ENCODE results near the gene ABCA1.

Gene ABCA1

GRCh38 chr9:104833696-104834095, 94.3 kb downstream of the ABCA1 start:
- no peak for FAIRE-seq

- FAIRE-seq, result no peak
Measured at GRCh38 chr9:104831681-104832080, 96.3 kb downstream of the ABCA1 start.

GRCh38 chr9:104826911-104827310, 101.0 kb downstream of the ABCA1 start:
- FAIRE-seq, result no peak

- FAIRE-seq, result no peak
Measured at GRCh38 chr9:104826079-104826775, 101.7 kb downstream of the ABCA1 start.

GRCh38 chr9:104820336-104820735, 107.6 kb downstream of the ABCA1 start:
- no peak for FAIRE-seq

GRCh38 chr9:104819033-104819432, 108.9 kb downstream of the ABCA1 start:
- FAIRE-seq, result no peak

GRCh38 chr9:104817437-104817836, 110.5 kb downstream of the ABCA1 start:
- no peak for FAIRE-seq

GRCh38 chr9:104815851-104816565, 111.9 kb downstream of the ABCA1 start:
- FAIRE-seq, result no peak

- no peak for FAIRE-seq
Measured at GRCh38 chr9:104810421-104811339, 117.3 kb downstream of the ABCA1 start.

GRCh38 chr9:104808035-104808614, 119.8 kb downstream of the ABCA1 start:
- no peak for FAIRE-seq

- no peak for FAIRE-seq
Measured at GRCh38 chr9:104805441-104805840, 122.5 kb downstream of the ABCA1 start.

GRCh38 chr9:104802906-104803305, 125.0 kb downstream of the ABCA1 start:
- FAIRE-seq, result no peak

GRCh38 chr9:104802110-104802509, 125.8 kb downstream of the ABCA1 start:
- FAIRE-seq, result no peak

GRCh38 chr9:104800068-104800785, 127.7 kb downstream of the ABCA1 start:
- no peak for FAIRE-seq

- FAIRE-seq, result no peak
Measured at GRCh38 chr9:104798209-104798995, 129.6 kb downstream of the ABCA1 start.

GRCh38 chr9:104795857-104796256, 132.1 kb downstream of the ABCA1 start:
- no peak for FAIRE-seq

- no peak for FAIRE-seq
Measured at GRCh38 chr9:104795082-104795481, 132.9 kb downstream of the ABCA1 start.

- FAIRE-seq, result no peak
Measured at GRCh38 chr9:104794070-104794469, 133.9 kb downstream of the ABCA1 start.

GRCh38 chr9:104788251-104788650, 139.7 kb downstream of the ABCA1 start:
- no peak for FAIRE-seq

- no peak for FAIRE-seq
Measured at GRCh38 chr9:104787306-104788015, 140.5 kb downstream of the ABCA1 start.

- no peak for FAIRE-seq
Measured at GRCh38 chr9:104786293-104786692, 141.7 kb downstream of the ABCA1 start.
